CD14-positive monocyte (primary cell): ENCODE results near the gene IFIT1. TPM values are rescaled to one million over a fixed set of nuclear protein-coding genes. Genes with fewer than 3 reads are reported as not detected.

Source experiments
- DNase-seq, 3 donors: peaks; one replicate each; pipeline ENCODE4 v3.0.0-alpha.2; 2011 to 2022
- H2AFZ ChIP-seq: 2 replicates; pipeline ENCODE4 v1.6.0; 2012; ENCODE audit warnings: mild to moderate bottlenecking, low read depth, low read length, inconsistent platforms; ENCODE audit not compliant: insufficient read depth, poor library complexity, severe bottlenecking
- H3K27ac ChIP-seq, 2 donors: 1 replicate in 1 of 2; 2 replicates in 1 of 2; pipeline ENCODE4 v1.5.1; 2012 to 2013; ENCODE audit warnings: low read length in 2 of 2, control low read depth in 1 of 2, inconsistent platforms in 1 of 2, low read depth in 1 of 2, mild to moderate bottlenecking in 1 of 2
- H3K27me3 ChIP-seq, 2 donors: one replicate each; pipeline versions ENCODE4 v1.6.0 to v1.6.1; 2011 to 2013; ENCODE audit warnings: low read length in 2 of 2; ENCODE audit not compliant: control insufficient read depth in 2 of 2, insufficient read depth in 2 of 2
- H3K36me3 ChIP-seq, 2 donors: replicated peaks in 1 of 2; 1 replicate in 1 of 2; 2 replicates in 1 of 2; pipeline versions ENCODE4 v1.5.1 to v1.6.1; 2012 to 2013; ENCODE audit warnings: low read length in 2 of 2, control low read depth in 1 of 2, inconsistent platforms in 1 of 2, mild to moderate bottlenecking in 1 of 2; ENCODE audit not compliant: insufficient read depth in 2 of 2, control insufficient read depth in 1 of 2
- H3K4me1 ChIP-seq, 2 donors: 1 replicate in 1 of 2; 2 replicates in 1 of 2; pipeline versions ENCODE4 v1.5.1 to v1.6.1; 2012 to 2013; ENCODE audit warnings: low read length in 2 of 2, control low read depth in 1 of 2, inconsistent platforms in 1 of 2, mild to moderate bottlenecking in 1 of 2, moderate library complexity in 1 of 2; ENCODE audit not compliant: insufficient read depth in 2 of 2, control insufficient read depth in 1 of 2
- H3K4me2 ChIP-seq: replicated peaks from 2 replicates; pipeline ENCODE3; 2012; ENCODE audit warnings: low read length, moderate library complexity, mild to moderate bottlenecking; ENCODE audit not compliant: poor library complexity, severe bottlenecking; ENCODE audit errors: extremely low read depth
- H3K4me3 ChIP-seq, 3 experiments: fragments of 200-600 bp in 1 of 3; sonication (generic) in 1 of 3; replicated peaks in 1 of 3; 1 replicate in 2 of 3; 2 replicates in 1 of 3; pipeline ENCODE4 v1.5.1; 2011 to 2013; ENCODE audit warnings: low read length in 3 of 3, mild to moderate bottlenecking in 3 of 3, control low read depth in 2 of 3, low read depth in 2 of 3, inconsistent platforms in 1 of 3, moderate library complexity in 1 of 3
- H3K79me2 ChIP-seq: 2 replicates; pipeline ENCODE4 v1.6.0; 2012; ENCODE audit warnings: mild to moderate bottlenecking, control low read depth, inconsistent platforms, low read length, moderate library complexity; ENCODE audit not compliant: insufficient read depth
- H3K9ac ChIP-seq: 2 replicates; pipeline ENCODE4 v1.6.0; 2017; ENCODE audit warnings: low read length, mild to moderate bottlenecking; ENCODE audit not compliant: insufficient read depth, poor library complexity, severe bottlenecking
- H3K9me3 ChIP-seq, 2 donors: replicated peaks in 1 of 2; 1 replicate in 1 of 2; 2 replicates in 1 of 2; pipeline versions ENCODE4 v1.5.1 to v1.6.1; 2012 to 2013; ENCODE audit warnings: low read length in 2 of 2, control low read depth in 1 of 2; ENCODE audit not compliant: control insufficient read depth in 1 of 2, insufficient read depth in 1 of 2
- H4K20me1 ChIP-seq: 2 replicates; pipeline ENCODE4 v1.6.0; 2012; ENCODE audit warnings: mild to moderate bottlenecking, low read length, control low read depth, moderate library complexity; ENCODE audit not compliant: insufficient read depth
- H3K27ac Mint-ChIP-seq, 7 donors: one replicate each; pipeline ENCODE4 v1.8.0; 2020; ENCODE audit warnings: mild to moderate bottlenecking in 7 of 7, mixed read lengths in 7 of 7, moderate library complexity in 6 of 7, inconsistent platforms in 2 of 7
- H3K27me3 Mint-ChIP-seq, 3 donors: one replicate each; pipeline ENCODE4 v1.8.0; 2021 to 2022; ENCODE audit warnings: low read depth in 3 of 3, mild to moderate bottlenecking in 3 of 3, mixed read lengths in 3 of 3, moderate library complexity in 3 of 3, inconsistent platforms in 1 of 3
- H3K36me3 Mint-ChIP-seq, 2 donors: one replicate each; pipeline ENCODE4 v1.8.0; 2020; ENCODE audit warnings: mixed read lengths in 2 of 2, inconsistent platforms in 1 of 2, mild to moderate bottlenecking in 1 of 2
- H3K4me1 Mint-ChIP-seq: one replicate; pipeline ENCODE4 v1.8.0; 2020; ENCODE audit warnings: mild to moderate bottlenecking, mixed read lengths
- H3K4me3 Mint-ChIP-seq, 2 donors: one replicate each; pipeline ENCODE4 v1.8.0; 2020; ENCODE audit warnings: mild to moderate bottlenecking in 2 of 2, mixed read lengths in 2 of 2, moderate library complexity in 1 of 2
- H3K9me3 Mint-ChIP-seq, 7 donors: one replicate each; pipeline ENCODE4 v1.8.0; 2020 to 2022; ENCODE audit warnings: mixed read lengths in 7 of 7, mild to moderate bottlenecking in 6 of 7, moderate library complexity in 6 of 7, inconsistent platforms in 2 of 7
- CTCF ChIP-seq: fragments of 200-600 bp; IDR thresholded peaks from one replicate; pipeline ENCODE4 v1.8.0; 2022; ENCODE audit warnings: antibody characterized with exemption, mild to moderate bottlenecking
- WGBS: methylation state at CpG from one replicate; pipeline ENCODE4 v1.1.5; 2013; ENCODE audit warnings: missing lambda C conversion rate; ENCODE audit not compliant: insufficient coverage; 5-methylcytosine and 5-hydroxymethylcytosine counted together
- intact Hi-C, 2 donors: fragments of 100-400 bp; cut with micrococcal nuclease; formaldehyde crosslinking; loops; one replicate each; pipeline versions ENCODE4 v1.15.0 to v1.15.1; 2023
- polyA plus RNA-seq, 3 donors: library from polyadenylated mRNA; depleted of rRNA in 1 of 3; unstranded in 2 of 3; stranded (reverse) in 1 of 3; fragments of 300-500 nt in 2 of 3; fragments of >200 nt in 1 of 3; fragmentation: Illumina TruSeq in 2 of 3; gene quantifications; 1 replicate in 2 of 3; 2 replicates in 1 of 3; pipeline ENCODE4 v1.2.3, GENCODE V29; 2012 to 2021

The IFIT1 gene
- polyA plus RNA-seq, 3 donors, result 4.8 to 17.1 (median 12.1) TPM

- no peaks in the 10 kb centered on the region for H3K9me3 Mint-ChIP-seq
- TF ChIP-seq CTCF, result no peak
- Histone ChIP-seq H3K79me2 (no peaks in the 10 kb centered on the region), H3K36me3 (no peaks in the 10 kb centered on the region), H2AFZ (no peak overlapping the region), H3K4me3 (no peak overlapping the region), H3K27ac (no peak overlapping the region), H3K4me2 (no peak overlapping the region), H4K20me1 (no peaks in the 10 kb centered on the region), H3K9ac (no peak overlapping the region), H3K9me3 (no peaks in the 10 kb centered on the region), H3K4me1 (peaks cover 14 to 16% of the 10 kb centered on the region in 2 donors), H3K27me3 (no peaks in the 10 kb centered on the region)
- DNase-seq, result no peak
- no peak overlapping the region for H3K4me3 Mint-ChIP-seq
- WGBS, result 58% methylated on average over 3 of the region's 3 CpGs
- no peak overlapping the region for H3K27ac Mint-ChIP-seq
- intact Hi-C loops, result no loop called here
- peaks cover 29% of the 10 kb centered on the region for H3K4me1 Mint-ChIP-seq
- H3K36me3 Mint-ChIP-seq, result no peaks in the 10 kb centered on the region
- peaks cover 0 to 2% (median 0%) of the 10 kb centered on the region in 3 donors for H3K27me3 Mint-ChIP-seq
These were observed 20.4 kb upstream of the IFIT1 start for GRCh38 chr10:89371987-89372386.

GRCh38 chr10:89373916-89374711 lies 18.3 kb upstream of the IFIT1 start:
- H3K4me3 Mint-ChIP-seq, result peak overlapping the region in 1 of 2 donors; percentile 24
- no peaks in the 10 kb centered on the region for H3K9me3 Mint-ChIP-seq
- Histone ChIP-seq H4K20me1 (no peaks in the 10 kb centered on the region), H3K4me1 (peaks cover 11 to 13% of the 10 kb centered on the region in 2 donors), H3K79me2 (no peaks in the 10 kb centered on the region), H3K36me3 (no peaks in the 10 kb centered on the region), H3K4me2 (peak overlapping the region; percentile 5), H3K9ac (no peak overlapping the region), H3K9me3 (no peaks in the 10 kb centered on the region), H3K4me3 (no peak overlapping the region), H2AFZ (no peak overlapping the region), H3K27me3 (no peaks in the 10 kb centered on the region), H3K27ac (peak overlapping the region in 1 of 2 donors; percentile 3)
- peaks cover 0 to 4% (median 2%) of the 10 kb centered on the region in 3 donors for H3K27me3 Mint-ChIP-seq
- H3K36me3 Mint-ChIP-seq, result no peaks in the 10 kb centered on the region
- DNase-seq, result no peak
- peaks cover 18% of the 10 kb centered on the region for H3K4me1 Mint-ChIP-seq
- WGBS, result no CpG with 5 or more reads among the region's 3 CpGs
- intact Hi-C loops, result no loop called here
- no peak for TF ChIP-seq CTCF
- H3K27ac Mint-ChIP-seq, result peak overlapping the region in 4 of 7 donors; percentile 1 to 57 (median 13)
